PC-9 (cell line): ENCODE measurements around the gene PTPN18. TPM values are rescaled to one million over a fixed set of nuclear protein-coding genes. Genes with fewer than 3 reads are reported as not detected.

Experiments
- BruUV-seq: library from RNA; stranded (reverse); fragments of 400-500 nt; replicated peaks from 2 replicates; lab custom pipeline; 2021; lab: Mats Ljungman, UMichigan
- CTCF ChIA-PET: fragments of 300-600 bp; sonication (Branson Sonifier 250); formaldehyde crosslinking; loops from one replicate; lab custom pipeline; 2022; ENCODE audit warnings: antibody characterized with exemption; lab: Charles Lee
- POLR2A ChIA-PET: fragments of 300-600 bp; sonication (Branson Sonifier 250); formaldehyde crosslinking; loops from one replicate; lab custom pipeline; 2022; ENCODE audit warnings: antibody characterized with exemption; ENCODE audit not compliant: unreplicated experiment; lab: Charles Lee
- DNase-seq, 2 experiments: peaks; one replicate each; pipeline versions ENCODE4 v3.0.0 to v3.0.0-alpha.2; 2015 to 2022; ENCODE audit warnings: mixed read lengths in 1 of 2
- H2AFZ ChIP-seq: fragments of 200-600 bp; sonication (generic); 2 replicates; pipeline ENCODE4 v1.8.1; 2017; ENCODE audit warnings: antibody characterized with exemption
- H3F3A ChIP-seq: fragments of 200-600 bp; sonication (generic); 2 replicates; pipeline ENCODE4 v1.8.1; 2017; ENCODE audit warnings: antibody characterized with exemption, mild to moderate bottlenecking, low read depth; ENCODE audit not compliant: insufficient read depth
- H3K27ac ChIP-seq: fragments of 200-600 bp; sonication (generic); 2 replicates; pipeline ENCODE4 v1.6.1; 2016; ENCODE audit warnings: mixed run types
- H3K27me3 ChIP-seq: fragments of 200-600 bp; sonication (generic); 2 replicates; pipeline ENCODE4 v1.6.1; 2016; ENCODE audit warnings: low read depth, mixed run types; ENCODE audit not compliant: insufficient read depth
- H3K36me3 ChIP-seq: fragments of 200-600 bp; sonication (generic); 2 replicates; pipeline ENCODE4 v1.6.1; 2016; ENCODE audit warnings: low read depth, mixed run types
- H3K4me1 ChIP-seq: fragments of 200-600 bp; sonication (generic); replicated peaks from 2 replicates; pipeline ENCODE4 v1.6.1; 2016; ENCODE audit warnings: mixed run types; ENCODE audit not compliant: insufficient read depth
- H3K4me2 ChIP-seq: fragments of 200-600 bp; sonication (generic); 2 replicates; pipeline ENCODE4 v1.6.1; 2017; ENCODE audit warnings: mixed run types
- H3K4me3 ChIP-seq: fragments of 200-600 bp; sonication (generic); 2 replicates; pipeline ENCODE4 v1.6.1; 2016; ENCODE audit warnings: mixed run types
- H3K79me2 ChIP-seq: fragments of 200-600 bp; sonication (generic); 2 replicates; pipeline ENCODE4 v1.6.1; 2017; ENCODE audit warnings: low read depth, mixed run types
- H3K9me2 ChIP-seq: fragments of 200-600 bp; sonication (generic); 2 replicates; pipeline ENCODE4 v1.8.1; 2017; ENCODE audit warnings: mild to moderate bottlenecking; ENCODE audit not compliant: insufficient read depth
- H3K9me3 ChIP-seq: fragments of 200-600 bp; sonication (generic); 2 replicates; pipeline ENCODE4 v1.8.1; 2016; ENCODE audit warnings: low read depth; ENCODE audit not compliant: insufficient read depth
- H4K20me1 ChIP-seq: fragments of 200-600 bp; sonication (generic); 2 replicates; pipeline ENCODE4 v1.8.1; 2017; ENCODE audit not compliant: insufficient read depth
- EZH2 ChIP-seq: fragments of 200-600 bp; sonication (generic); IDR thresholded peaks from 2 replicates; pipeline ENCODE4 v1.8.0; 2017; ENCODE audit warnings: antibody characterized with exemption, low read depth
- intact Hi-C: fragments of 100-400 bp; cut with micrococcal nuclease; formaldehyde crosslinking; loops from one replicate; pipeline ENCODE4 v1.10.0; 2022; ENCODE audit not compliant: unreplicated experiment
- total RNA-seq: library from RNA; stranded (reverse); gene quantifications from 2 replicates; pipeline ENCODE4 v1.2.3, GENCODE V29; 2021
- TF ChIP-seq, protein P1 (sequence below): fragments of 200-600 bp; sonication (generic); conservative IDR thresholded peaks from 2 replicates; pipeline ENCODE4 v1.6.1; 2017; ENCODE audit warnings: mixed run types, antibody characterized with exemption, mild to moderate bottlenecking, moderate library complexity

The PTPN18 gene
- total RNA-seq, 1 experiment from 2014 or later, result 55.9 TPM

DNA sequence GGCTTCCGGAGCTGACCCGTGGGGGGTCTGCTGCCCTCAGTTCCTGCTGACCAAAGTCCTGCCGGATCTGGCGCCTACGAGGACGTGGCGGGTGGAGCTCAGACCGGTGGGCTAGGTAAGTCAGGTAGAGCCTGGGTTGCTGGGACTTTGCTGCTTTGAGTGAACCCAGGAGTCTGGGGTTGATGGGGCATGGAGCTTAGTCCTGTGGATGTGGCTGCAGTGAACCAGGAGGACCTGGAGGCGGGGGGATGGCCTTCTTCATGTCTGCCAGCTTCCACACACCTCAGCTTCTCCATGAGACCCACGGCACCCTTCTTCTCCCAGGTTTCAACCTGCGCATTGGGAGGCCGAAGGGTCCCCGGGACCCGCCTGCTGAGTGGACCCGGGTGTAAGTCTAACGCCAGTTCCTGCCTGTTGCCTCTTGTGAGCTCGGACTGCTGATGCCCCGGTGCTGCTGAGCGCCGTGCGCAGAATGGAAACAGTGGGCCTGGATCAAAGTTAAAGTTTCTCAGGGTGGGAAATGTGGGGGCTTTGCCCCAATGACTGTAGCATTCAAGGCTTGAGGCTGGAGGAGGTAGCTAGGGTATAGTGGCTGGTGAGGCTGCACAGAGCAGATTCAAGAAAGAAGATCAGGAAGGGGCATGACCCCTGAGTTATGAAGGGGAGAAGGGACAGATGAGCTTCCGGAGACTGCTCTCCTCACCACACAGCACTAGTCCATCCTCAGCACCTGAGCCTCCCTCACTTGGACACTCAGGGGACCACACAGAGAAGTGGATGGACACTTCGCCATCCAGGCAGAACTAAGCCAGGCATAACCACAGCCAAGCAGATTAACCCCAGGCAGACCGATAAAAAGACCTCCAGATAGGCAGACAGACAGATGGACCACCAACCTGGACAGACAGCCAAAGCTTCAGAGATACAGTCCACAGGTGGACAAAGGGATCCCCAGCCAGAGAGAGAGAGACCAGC lies 17.3 kb downstream of the PTPN18 start:
- DNase-seq, result no peak
- Histone ChIP-seq H4K20me1 (no peaks in the 10 kb centered on the region), H3K9me3 (no peaks in the 10 kb centered on the region), H3K36me3 (no peaks in the 10 kb centered on the region), H3K4me3 (peak overlapping the region; percentile 94), H2AFZ (peak overlapping the region; percentile 98), H3K9me2 (no peaks in the 10 kb centered on the region), H3K79me2 (no peaks in the 10 kb centered on the region), H3K27ac (no peak overlapping the region), H3K4me1 (0 out of 2 replicates have a peak, but pooled peaks cover 9% of the 10 kb centered on the region), H3K27me3 (no peaks in the 10 kb centered on the region), H3K4me2 (peak overlapping the region; percentile 96), H3F3A (no peaks in the 10 kb centered on the region)
- intact Hi-C loops, result loop anchor here (1.0 kb wide), 3 partner anchors 17 to 31 kb away; partner anchors contain the start of genes IMP4 and PTPN18
- no peak for TF ChIP-seq EZH2
- TF ChIP-seq, protein P1, sequence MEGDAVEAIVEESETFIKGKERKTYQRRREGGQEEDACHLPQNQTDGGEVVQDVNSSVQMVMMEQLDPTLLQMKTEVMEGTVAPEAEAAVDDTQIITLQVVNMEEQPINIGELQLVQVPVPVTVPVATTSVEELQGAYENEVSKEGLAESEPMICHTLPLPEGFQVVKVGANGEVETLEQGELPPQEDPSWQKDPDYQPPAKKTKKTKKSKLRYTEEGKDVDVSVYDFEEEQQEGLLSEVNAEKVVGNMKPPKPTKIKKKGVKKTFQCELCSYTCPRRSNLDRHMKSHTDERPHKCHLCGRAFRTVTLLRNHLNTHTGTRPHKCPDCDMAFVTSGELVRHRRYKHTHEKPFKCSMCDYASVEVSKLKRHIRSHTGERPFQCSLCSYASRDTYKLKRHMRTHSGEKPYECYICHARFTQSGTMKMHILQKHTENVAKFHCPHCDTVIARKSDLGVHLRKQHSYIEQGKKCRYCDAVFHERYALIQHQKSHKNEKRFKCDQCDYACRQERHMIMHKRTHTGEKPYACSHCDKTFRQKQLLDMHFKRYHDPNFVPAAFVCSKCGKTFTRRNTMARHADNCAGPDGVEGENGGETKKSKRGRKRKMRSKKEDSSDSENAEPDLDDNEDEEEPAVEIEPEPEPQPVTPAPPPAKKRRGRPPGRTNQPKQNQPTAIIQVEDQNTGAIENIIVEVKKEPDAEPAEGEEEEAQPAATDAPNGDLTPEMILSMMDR, result peak; percentile 47; the same call in 1 of the 2 replicates
- ChIA-PET POLR2A (interaction anchor here (0.5 to 0.6 kb wide), 2 partner anchors 20 to 22 kb away, joined by 4 to 8 read pairs; no protein-coding TSS in a partner anchor), CTCF (interaction anchor here (1.1 kb wide), 1 partner anchor 32 kb away, joined by 3 read pairs; a partner anchor contains a TSS)
- TSS peak; percentile 29 for BruUV-seq

DNA sequence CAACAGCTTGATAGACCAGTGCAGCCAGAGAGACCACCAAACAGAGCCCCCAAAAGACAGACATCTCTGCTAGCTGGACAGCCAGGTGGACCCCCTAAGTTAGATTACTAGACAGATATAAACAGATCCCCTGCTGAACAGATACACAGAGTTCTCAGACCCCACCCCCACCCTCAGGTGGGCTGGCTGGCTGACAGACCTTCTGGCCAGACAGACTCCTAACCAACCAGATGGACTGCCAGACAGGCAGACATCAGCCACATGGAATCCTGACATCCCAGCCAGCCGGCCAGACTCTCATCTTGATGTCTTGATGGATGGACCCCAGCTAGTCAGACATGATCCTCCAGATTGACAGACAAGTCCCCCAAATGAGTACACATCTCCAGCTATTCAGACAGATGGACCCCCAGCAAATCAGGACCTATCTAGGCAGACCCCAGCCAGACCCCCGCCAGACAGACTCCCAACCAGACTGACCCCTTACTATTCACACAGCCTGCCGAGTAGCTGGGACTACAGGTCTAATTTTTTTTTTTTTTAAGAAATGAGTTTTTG lies 18.0 kb downstream of the PTPN18 start:
- Histone ChIP-seq H3K27me3 (no peaks in the 10 kb centered on the region), H3K4me1 (0 out of 2 replicates have a peak, but pooled peaks cover 9% of the 10 kb centered on the region), H3K79me2 (no peaks in the 10 kb centered on the region), H3K36me3 (no peaks in the 10 kb centered on the region), H3K4me2 (peak overlapping the region; percentile 96; the same call in 1 of the 2 replicates), H3K4me3 (no peak overlapping the region), H3K9me2 (no peaks in the 10 kb centered on the region), H2AFZ (no peak overlapping the region), H3K9me3 (no peaks in the 10 kb centered on the region), H3F3A (no peaks in the 10 kb centered on the region), H4K20me1 (no peaks in the 10 kb centered on the region), H3K27ac (no peak overlapping the region)
- no peak for DNase-seq
- TF ChIP-seq EZH2, result no peak
- TF ChIP-seq, protein P1, result no peak
- POLR2A ChIA-PET, result no interaction called here
- intact Hi-C loops, result no loop called here
- no TSS peak for BruUV-seq
- CTCF ChIA-PET, result interaction anchor here (1.1 kb wide), 1 partner anchor 32 kb away, joined by 3 read pairs; a partner anchor contains a TSS

DNA sequence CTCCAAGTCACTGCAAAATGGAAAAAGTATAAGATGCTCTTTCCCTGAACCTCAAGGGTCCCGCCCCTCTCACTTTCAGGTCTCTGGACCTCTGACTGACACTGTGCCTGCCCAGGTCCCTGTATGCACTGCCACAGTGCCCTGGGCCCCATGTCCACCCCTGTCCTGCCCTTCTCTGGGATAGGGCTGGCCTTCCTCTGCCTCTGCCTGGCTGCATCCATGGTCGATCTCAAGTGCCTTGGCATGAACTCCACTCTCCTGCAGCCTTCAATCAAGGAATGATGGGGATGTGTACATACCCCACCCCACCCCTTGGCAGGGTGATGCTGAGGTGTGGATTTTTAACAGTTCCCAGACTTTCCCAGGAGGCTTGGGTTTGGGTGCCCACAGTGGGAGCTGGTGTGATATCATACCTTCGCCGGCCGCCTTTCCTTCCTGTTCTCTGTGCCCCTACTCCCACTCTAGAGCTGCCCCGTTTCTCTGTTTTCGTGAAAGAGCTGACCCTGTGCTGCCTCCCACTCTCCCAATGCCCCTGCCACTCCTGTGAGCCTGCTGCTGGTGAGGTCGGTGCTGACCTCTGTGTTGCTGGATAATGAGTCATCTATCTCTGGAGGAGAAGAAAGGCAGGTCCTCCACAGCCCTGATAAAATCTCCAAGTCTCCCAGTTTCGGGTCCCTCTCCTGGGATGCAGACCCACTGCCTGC lies 18.9 kb downstream of the PTPN18 start:
- POLR2A ChIA-PET, result no interaction called here
- no peak overlapping the region for H3K4me3 ChIP-seq
- peak in 1 of 2 experiments; percentile 16 for DNase-seq
- H3K9me3 ChIP-seq, result no peaks in the 10 kb centered on the region
- no peaks in the 10 kb centered on the region for H4K20me1 ChIP-seq
- no peaks in the 10 kb centered on the region for H3K36me3 ChIP-seq
- H3K27me3 ChIP-seq, result no peaks in the 10 kb centered on the region
- TF ChIP-seq, protein P1, result no peak
- TF ChIP-seq EZH2, result no peak
- no peaks in the 10 kb centered on the region for H3K79me2 ChIP-seq
- CTCF ChIA-PET, result no interaction called here
- no peak overlapping the region for H2AFZ ChIP-seq
- H3F3A ChIP-seq, result no peaks in the 10 kb centered on the region
- 0 out of 2 replicates have a peak, but pooled peaks cover 9% of the 10 kb centered on the region for H3K4me1 ChIP-seq
- no peak overlapping the region for H3K27ac ChIP-seq
- H3K4me2 ChIP-seq, result no peak overlapping the region
- intact Hi-C loops, result no loop called here
- H3K9me2 ChIP-seq, result no peaks in the 10 kb centered on the region
- no TSS peak for BruUV-seq
